ENCODE data around the gene ZNF544. TPM values are rescaled to one million over a fixed set of nuclear protein-coding genes. Genes with fewer than 3 reads are reported as not detected.

The ZNF544 gene
- total and polyA plus RNA-seq, 2 of the 8 experiments (the other 6 are each of a cell fraction or from before 2014, with no cell fraction given): 48.8 to 60.8 TPM

DNA sequence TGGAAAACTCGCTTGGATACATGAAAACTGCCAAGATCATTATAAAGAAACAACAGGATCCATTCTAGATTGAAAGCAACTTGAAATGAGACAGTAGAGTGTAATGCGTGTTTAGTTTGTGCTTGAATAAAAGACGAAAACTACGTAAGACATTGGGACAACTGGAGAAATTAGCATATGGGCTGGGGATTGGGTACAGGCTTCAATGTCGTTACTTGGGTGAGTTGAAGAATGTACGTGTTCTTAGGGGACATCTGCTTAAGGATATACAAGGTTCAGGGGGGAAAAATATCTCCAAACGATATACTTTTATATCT lies 76.0 kb downstream of the ZNF544 start:
- H3K27ac ChIP-seq (ENCODE audit: low read depth, low read length): no peak overlapping the region
- POLR2A ChIA-PET (ENCODE audit: partially characterized antibody): interaction anchor here (0.7 to 2.6 kb wide), 17 partner anchors 9 to 121 kb away, joined by 3 to 14 read pairs (median 4); partner anchors contain the start of genes ZNF274, ZNF8 and ZSCAN22
- no peak for TF ChIP-seq SP2 (IDR thresholded peaks at IDR 0.05; ENCODE audit: low read length)
- no peak for TF ChIP-seq CREB1 (IDR thresholded peaks at IDR 0.05)
- no peak for TF ChIP-seq RFX5 (IDR thresholded peaks at IDR 0.05; ENCODE audit: borderline replicate concordance, low read depth, low read length)
- no peak for TF ChIP-seq RNF2 (IDR thresholded peaks at IDR 0.05; ENCODE audit: borderline replicate concordance, low read depth, low read length, missing control alignments, poor library complexity, severe bottlenecking)
- no peak for TF ChIP-seq MAFK (IDR thresholded peaks at IDR 0.05; ENCODE audit: low read depth, low read length)
- TF ChIP-seq YY1 (IDR thresholded peaks at IDR 0.05; ENCODE audit: low read depth, low read length): no peak
- TF ChIP-seq, protein P1, sequence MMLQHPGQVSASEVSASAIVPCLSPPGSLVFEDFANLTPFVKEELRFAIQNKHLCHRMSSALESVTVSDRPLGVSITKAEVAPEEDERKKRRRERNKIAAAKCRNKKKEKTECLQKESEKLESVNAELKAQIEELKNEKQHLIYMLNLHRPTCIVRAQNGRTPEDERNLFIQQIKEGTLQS (IDR thresholded peaks at IDR 0.05; ENCODE audit: insufficient read depth, low read depth, low read length): no peak
- no peak for TF ChIP-seq KDM1A (IDR thresholded peaks at IDR 0.05; ENCODE audit: borderline replicate concordance, low read length)
- TF ChIP-seq CBX5 (IDR thresholded peaks at IDR 0.05; ENCODE audit: low read depth, low read length): no peak
- no peak for TF ChIP-seq RAD21 (IDR thresholded peaks at IDR 0.05 in 1 of 2, conservative IDR thresholded peaks at IDR 0.05 in 1 of 2; ENCODE audit: low read depth in 2 of 2, low read length in 2 of 2)
- TF ChIP-seq TEAD4 (IDR thresholded peaks at IDR 0.05; ENCODE audit: low read depth, low read length): no peak
- no peak for TF ChIP-seq HDAC6 (IDR thresholded peaks at IDR 0.05; ENCODE audit: low read depth, low read length)
- no peak for TF ChIP-seq SP4 (IDR thresholded peaks at IDR 0.05; ENCODE audit: low read length)
- TF ChIP-seq ZNF274 (IDR thresholded peaks at IDR 0.05; ENCODE audit: borderline replicate concordance, extremely low read depth, low read length): no peak

More for the DNA sequence above, 76.0 kb downstream of the ZNF544 start:
- Histone ChIP-seq H2BK12ac (ENCODE audit: low read depth, low read length) (no peak overlapping the region), H2AK5ac (ENCODE audit: low read depth, low read length) (no peak overlapping the region), H4K91ac (replicated peaks; ENCODE audit: insufficient read length, low read length) (no peak overlapping the region), H3K9me3 (ENCODE audit: insufficient read depth in 2 of 2, low read depth in 1 of 2, low read length in 1 of 2) (no peaks in the 10 kb centered on the region), H3K36me3 (ENCODE audit: control insufficient read depth in 2 of 4, insufficient read depth in 4 of 4, low read length in 3 of 4) (peaks cover 2 to 30% (median 21%) of the 10 kb centered on the region in 4 experiments; a peak in 6 of 8 replicates), H3K23me2 (ENCODE audit: low read depth, low read length) (peaks cover 6% of the 10 kb centered on the region), H3K4me1 (replicated peaks in 1 of 4; ENCODE audit: control insufficient read depth in 3 of 4, insufficient read depth in 4 of 4, low read length in 3 of 4) (peaks cover 0 to 3% (median 1%) of the 10 kb centered on the region in 4 experiments; a peak in 3 of 7 replicates), H3K27me3 (replicated peaks in 1 of 4; ENCODE audit: control insufficient read depth in 3 of 4, extremely low read depth in 1 of 4, insufficient read depth in 3 of 4, low read length in 3 of 4) (no peaks in the 10 kb centered on the region), H2BK5ac (ENCODE audit: low read depth, low read length) (no peak overlapping the region), H3K79me2 (ENCODE audit: control insufficient read depth in 1 of 2, insufficient read depth in 2 of 2, low read length in 2 of 2) (peaks cover 0 to 14% of the 10 kb centered on the region in 2 experiments; a peak in 1 of 4 replicates), H3K4me2 (ENCODE audit: insufficient read depth in 1 of 2, low read depth in 2 of 2, low read length in 2 of 2) (peak overlapping the region; percentile 89 to 90), H3K4me3 (ENCODE audit: extremely low read depth in 1 of 4, insufficient read depth in 2 of 4, low read depth in 3 of 4, low read length in 4 of 4) (peak overlapping the region; percentile 54 to 98 (median 92)), H4K20me1 (replicated peaks in 1 of 2; ENCODE audit: control insufficient read depth in 1 of 2, insufficient read depth in 2 of 2, low read length in 2 of 2) (peaks cover 5 to 7% of the 10 kb centered on the region in 2 experiments), H3K23ac (ENCODE audit: insufficient read length) (no peak overlapping the region), H2AFZ (ENCODE audit: low read length) (peak overlapping the region; percentile 38; the same call in 1 of the 2 replicates), H2BK15ac (ENCODE audit: low read length) (no peak overlapping the region), H4K5ac (ENCODE audit: insufficient read length, low read depth, low read length) (peak overlapping the region; percentile 29), H4K8ac (ENCODE audit: extremely low read depth, insufficient read depth, low read length) (no peak overlapping the region), H3K14ac (ENCODE audit: insufficient read length) (no peak overlapping the region), H3K56ac (replicated peaks; ENCODE audit: insufficient read length, low read depth, low read length) (no peak overlapping the region), H3K18ac (ENCODE audit: extremely low read depth, low read length) (no peak overlapping the region), H3K4ac (replicated peaks; ENCODE audit: insufficient read length, low read depth, low read length) (no peak overlapping the region), H2BK120ac (replicated peaks; ENCODE audit: low read depth, low read length) (no peak overlapping the region), H3K79me1 (ENCODE audit: low read depth, low read length) (no peaks in the 10 kb centered on the region; the same call in 1 of the 2 replicates), H3K9ac (replicated peaks in 1 of 4; ENCODE audit: extremely low read depth in 1 of 4, low read depth in 3 of 4, low read length in 3 of 4) (no peak overlapping the region), H2BK20ac (ENCODE audit: low read length) (no peak overlapping the region)
- DNase-seq (ENCODE audit: low read depth in 1 of 2, low spot score in 2 of 2) (no peak), FAIRE-seq (no peak)
- CTCF ChIA-PET (ENCODE audit: partially characterized antibody): no interaction called here
- 11% methylated on average over 7 of the region's 7 CpGs; no CpG with 5 or more reads in 1 of the 2 experiments for WGBS, 2 experiments (ENCODE audit: extremely low coverage in 1 of 2, insufficient coverage in 1 of 2, insufficient read length in 1 of 2, insufficient replicate concordance in 2 of 2, low coverage in 1 of 2, low lambda C conversion rate in 2 of 2, missing lambda C conversion rate in 1 of 2)

Data from H1 (cell line).